Inferior parietal cortex (tissue), 1 donor: ENCODE results near the gene IQCK.

Source experiments
- DNase-seq: peaks from one replicate; pipeline ENCODE4 v3.0.0-alpha.2; 2016; ENCODE audit errors: extremely low spot score

IQCK gene

GRCh38 chr16:19884611-19885450 lies 166.8 kb downstream of the IQCK start, which contains the start of gene GPRC5B:
TSS of gene GPRC5B (minus strand) at chr16:19884848. CDS start at chr16:19872845, 12,003 bp downstream.
- DNase-seq, result no peak

GRCh38 chr16:19885451-19886072 lies 167.5 kb downstream of the IQCK start:
- no peak for DNase-seq

DNA sequence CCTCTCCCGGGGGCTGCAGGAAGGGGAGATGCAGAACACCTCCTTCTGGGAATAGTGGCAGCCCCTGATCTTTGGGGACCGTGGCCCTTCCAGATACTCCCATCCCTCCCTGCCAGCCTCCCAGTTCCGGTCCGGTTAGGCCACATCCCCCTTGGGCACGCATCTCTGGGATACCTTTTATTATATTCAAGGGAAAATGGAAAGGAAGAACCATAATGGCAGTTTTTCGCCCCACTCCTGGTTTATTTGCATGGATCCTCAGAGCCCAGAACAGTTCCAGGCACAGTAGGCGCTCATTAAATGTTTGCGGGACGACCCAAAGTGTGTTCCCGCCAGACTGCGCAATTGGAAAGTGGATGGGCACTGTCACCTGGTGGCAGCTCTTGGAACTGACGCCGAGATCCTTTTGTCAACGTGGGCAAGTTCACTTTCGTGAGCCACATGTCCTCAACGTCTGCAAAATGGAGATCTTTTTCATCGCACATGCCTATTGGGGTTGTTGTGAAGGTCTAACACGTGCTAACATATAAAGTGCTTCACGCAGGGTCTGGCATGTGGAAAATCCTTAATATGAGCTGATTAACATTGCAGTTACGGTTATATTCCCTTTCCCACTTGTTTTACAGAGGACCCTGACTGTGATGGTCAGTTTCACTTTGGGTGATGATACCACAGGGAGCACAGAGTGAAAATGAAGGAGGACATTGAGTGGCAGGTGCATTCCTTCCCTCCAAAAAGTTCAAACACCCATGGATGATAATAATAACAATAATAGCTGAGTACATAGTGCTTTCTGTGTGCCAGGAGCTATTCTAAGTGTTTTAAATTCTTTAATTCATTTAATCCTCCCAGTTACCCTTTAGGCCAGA lies 168.2 kb downstream of the IQCK start:
- peak; percentile 95 for DNase-seq

DNA sequence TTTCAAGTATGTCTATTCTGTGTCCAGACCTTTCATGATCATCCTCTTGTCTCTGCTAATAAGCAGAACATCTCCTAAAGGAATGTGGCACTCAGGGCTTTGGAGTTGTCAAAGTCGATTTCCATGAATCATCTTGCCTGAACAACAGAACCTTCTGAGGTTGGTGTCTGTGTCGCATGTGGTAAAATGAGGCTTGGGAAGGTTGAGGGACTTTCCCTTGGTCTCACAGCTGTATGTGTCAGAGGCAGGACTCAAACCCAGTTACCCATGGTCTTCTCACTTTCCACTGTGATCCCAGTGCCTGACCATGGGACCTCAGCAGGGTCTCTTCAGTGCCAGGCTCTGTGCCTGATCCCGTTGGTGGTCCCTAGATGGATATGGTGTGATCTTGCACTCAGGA lies 170.8 kb downstream of the IQCK start:
- no peak for DNase-seq

GRCh38 chr16:19890901-19891300 lies 172.8 kb downstream of the IQCK start:
- no peak for DNase-seq

GRCh38 chr16:19892902-19893301 lies 174.8 kb downstream of the IQCK start:
- DNase-seq, result no peak

GRCh38 chr16:19894586-19894985 lies 176.5 kb downstream of the IQCK start:
- DNase-seq, result no peak

DNA sequence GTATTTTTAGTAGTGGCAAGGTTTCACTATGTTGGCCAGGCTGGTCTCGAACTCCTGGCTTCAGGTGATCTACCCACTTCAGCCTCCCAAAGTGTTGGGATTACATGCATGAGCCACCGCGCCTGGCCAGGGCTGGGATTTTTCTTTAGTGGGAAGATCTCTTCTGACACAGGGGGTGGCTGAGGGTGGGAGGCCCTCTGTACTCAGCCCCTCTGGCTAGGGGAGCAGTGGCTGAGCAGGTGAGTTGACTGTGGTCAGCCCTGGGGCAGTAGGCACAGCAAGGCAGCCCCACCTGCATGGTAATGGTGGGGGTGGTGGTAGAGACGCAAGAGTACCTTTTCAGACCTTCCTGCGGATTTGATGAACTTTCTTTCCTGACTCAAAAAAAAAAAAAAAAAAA lies 178.9 kb downstream of the IQCK start:
- no peak for DNase-seq

GRCh38 chr16:19898166-19898565 lies 180.1 kb downstream of the IQCK start:
- DNase-seq, result no peak

GRCh38 chr16:19898924-19899604 lies 181.0 kb downstream of the IQCK start:
- DNase-seq, result peak; percentile 76

GRCh38 chr16:19899605-19899955 lies 181.5 kb downstream of the IQCK start:
- DNase-seq, result no peak

GRCh38 chr16:19901164-19901563 lies 183.1 kb downstream of the IQCK start:
- DNase-seq, result no peak

DNA sequence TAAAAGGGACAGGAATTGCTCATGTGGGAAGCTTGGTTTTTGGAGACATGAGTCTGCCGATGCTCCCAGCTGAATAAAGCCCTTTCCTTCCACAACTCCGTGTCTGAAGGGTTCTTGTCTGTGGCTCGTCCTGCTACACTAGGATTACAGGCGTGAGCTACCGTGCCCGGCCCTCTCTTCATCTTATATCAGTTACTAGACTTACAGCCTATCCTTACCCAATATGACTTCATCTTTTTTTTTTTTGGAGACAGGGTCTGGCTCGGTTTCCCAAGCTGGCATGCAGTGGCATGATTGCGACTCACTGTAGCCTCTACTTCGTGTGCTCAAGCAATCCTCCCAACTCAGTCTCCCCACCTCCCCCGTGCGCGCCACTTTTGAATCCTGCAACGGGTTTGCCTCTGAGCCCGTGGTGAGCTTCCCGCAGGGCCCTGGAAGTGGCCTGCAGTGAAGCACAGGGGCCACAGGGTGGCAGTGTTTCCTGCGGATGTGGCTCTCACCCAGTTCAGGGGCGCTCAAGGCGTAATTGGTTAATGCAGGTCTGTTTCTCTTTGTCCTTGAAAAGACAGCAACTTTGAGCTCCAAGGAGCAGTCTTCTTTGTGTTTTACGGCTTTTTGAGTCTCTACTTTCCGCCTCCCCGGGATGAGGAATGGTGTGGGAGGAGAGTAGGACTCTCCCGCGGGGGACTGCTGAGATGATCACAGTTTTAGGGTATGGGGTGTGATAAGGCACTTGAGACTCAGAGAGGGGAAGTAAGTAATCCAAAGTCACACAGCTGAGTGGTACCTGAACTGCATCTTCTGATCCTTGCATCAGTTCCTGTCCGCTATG lies 189.3 kb downstream of the IQCK start:
- DNase-seq, result peak; percentile 80
